Fibroblast of peridontal ligament (primary cell): ENCODE measurements around the gene HOMER3.

ENCODE experiments used
- DNase-seq: peaks from one replicate; pipeline ENCODE4 v3.0.0-alpha.2; 2010; ENCODE audit errors: extremely low read depth

Gene HOMER3

DNA sequence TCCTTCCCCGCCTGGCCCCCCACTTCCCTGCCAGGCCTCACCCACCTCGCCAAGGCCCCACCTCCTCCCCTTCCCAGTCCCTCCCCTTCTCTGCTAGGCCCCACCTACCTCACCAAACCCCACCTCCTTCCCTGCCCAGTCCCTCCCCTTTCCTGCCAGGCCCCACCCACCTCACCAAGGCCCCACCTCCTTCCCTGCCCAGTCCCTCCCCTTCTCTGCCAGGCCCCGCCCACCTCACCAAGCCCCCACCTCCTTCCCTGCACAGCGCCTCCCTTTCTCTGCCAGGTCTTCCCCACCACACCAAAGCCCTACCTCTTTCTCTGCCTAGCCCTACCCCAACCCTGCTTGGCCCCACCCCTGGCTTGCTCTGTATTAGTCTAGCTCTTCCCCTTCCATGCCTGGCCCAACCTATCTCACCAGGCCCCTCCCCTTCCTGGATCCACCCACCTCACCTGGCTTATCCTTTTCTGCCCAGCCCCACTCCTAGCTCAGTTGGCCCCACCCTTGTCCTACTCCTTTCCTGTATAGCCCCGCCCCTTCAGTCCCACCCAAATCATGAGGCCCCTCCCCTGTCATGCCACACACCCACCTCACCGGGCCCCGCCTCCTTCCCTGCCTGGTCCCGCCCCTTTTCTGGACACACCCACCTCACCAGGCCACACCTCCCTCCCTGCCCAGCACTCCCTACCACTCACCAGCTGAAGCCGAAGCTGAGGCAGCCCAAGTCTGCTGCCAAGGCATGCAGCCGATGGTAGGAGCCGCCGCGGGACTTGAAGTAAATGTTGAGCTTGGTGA lies 61.2 kb downstream of the HOMER3 start:
- no peak for DNase-seq
